SK-N-SH (cell line): ENCODE results near the gene ATG9A.

Source experiments
- SIN3A ChIP-seq: IDR thresholded peaks from 2 replicates; pipeline ENCODE4 v1.6.1; 2012; ENCODE audit warnings: low read depth, mild to moderate bottlenecking, low read length, moderate library complexity, borderline replicate concordance
- YY1 ChIP-seq: IDR thresholded peaks from 2 replicates; pipeline ENCODE4 v1.4.0; 2012; ENCODE audit warnings: low read depth, mild to moderate bottlenecking
- TF ChIP-seq, protein P1 (sequence below): fragments of 200-600 bp; sonication (generic); IDR thresholded peaks from 2 replicates; pipeline ENCODE4 v1.6.1; 2017; ENCODE audit warnings: antibody characterized with exemption, mild to moderate bottlenecking, moderate library complexity

GRCh38 chr2:219171231-219171651, 58.2 kb downstream of the ATG9A start:
- TF ChIP-seq, protein P1, sequence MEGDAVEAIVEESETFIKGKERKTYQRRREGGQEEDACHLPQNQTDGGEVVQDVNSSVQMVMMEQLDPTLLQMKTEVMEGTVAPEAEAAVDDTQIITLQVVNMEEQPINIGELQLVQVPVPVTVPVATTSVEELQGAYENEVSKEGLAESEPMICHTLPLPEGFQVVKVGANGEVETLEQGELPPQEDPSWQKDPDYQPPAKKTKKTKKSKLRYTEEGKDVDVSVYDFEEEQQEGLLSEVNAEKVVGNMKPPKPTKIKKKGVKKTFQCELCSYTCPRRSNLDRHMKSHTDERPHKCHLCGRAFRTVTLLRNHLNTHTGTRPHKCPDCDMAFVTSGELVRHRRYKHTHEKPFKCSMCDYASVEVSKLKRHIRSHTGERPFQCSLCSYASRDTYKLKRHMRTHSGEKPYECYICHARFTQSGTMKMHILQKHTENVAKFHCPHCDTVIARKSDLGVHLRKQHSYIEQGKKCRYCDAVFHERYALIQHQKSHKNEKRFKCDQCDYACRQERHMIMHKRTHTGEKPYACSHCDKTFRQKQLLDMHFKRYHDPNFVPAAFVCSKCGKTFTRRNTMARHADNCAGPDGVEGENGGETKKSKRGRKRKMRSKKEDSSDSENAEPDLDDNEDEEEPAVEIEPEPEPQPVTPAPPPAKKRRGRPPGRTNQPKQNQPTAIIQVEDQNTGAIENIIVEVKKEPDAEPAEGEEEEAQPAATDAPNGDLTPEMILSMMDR, result peak; percentile 81
- TF ChIP-seq YY1, result no peak
- TF ChIP-seq SIN3A, result no peak
